Sigmoid colon (tissue), 7 donors: ENCODE data around the gene CSNK1A1. TPM values are rescaled to one million over a fixed set of nuclear protein-coding genes. Genes with fewer than 3 reads are reported as not detected.
"Not testable (repeated sequence)": the region's sequence is repeated elsewhere in the genome, so short reads cannot be mapped to it uniquely, and the experiment has no call there.

Experiments
- DNase-seq: peaks from one replicate; pipeline ENCODE4 v3.0.0-alpha.2; 2019
- H3K27ac ChIP-seq, 4 donors: fragments of 200-600 bp; sonication (generic); one replicate each; pipeline ENCODE4 v1.5.1; 2016 to 2019; ENCODE audit warnings: mild to moderate bottlenecking in 1 of 4
- H3K27me3 ChIP-seq, 3 donors: fragments of 200-600 bp; sonication (generic); one replicate each; pipeline ENCODE4 v1.5.1; 2019; ENCODE audit warnings: mild to moderate bottlenecking in 1 of 3
- H3K36me3 ChIP-seq, 4 donors: fragments of 200-600 bp; sonication (generic); one replicate each; pipeline ENCODE4 v1.5.1; 2016 to 2019
- H3K4me1 ChIP-seq, 4 donors: fragments of 200-600 bp; sonication (generic); one replicate each; pipeline ENCODE4 v1.5.1; 2017 to 2019
- H3K4me3 ChIP-seq, 4 donors: fragments of 200-600 bp; sonication (generic); one replicate each; pipeline ENCODE4 v1.5.1; 2017 to 2019; ENCODE audit warnings: mild to moderate bottlenecking in 2 of 4, moderate library complexity in 1 of 4
- H3K9me3 ChIP-seq, 4 donors: fragments of 200-600 bp in 3 of 4; sonication (generic) in 3 of 4; one replicate each; pipeline versions ENCODE4 v1.5.1 to v1.6.1; 2013 to 2019
- CTCF ChIP-seq, 4 experiments: fragments of 450-650 bp in 3 of 4; fragments of 200-600 bp in 1 of 4; IDR thresholded peaks; one replicate each; pipeline ENCODE4 v1.5.1; 2016 to 2019; ENCODE audit warnings: antibody characterized with exemption in 4 of 4, mild to moderate bottlenecking in 3 of 4, moderate library complexity in 2 of 4
- EP300 ChIP-seq, 4 donors: sonication (generic); formaldehyde crosslinking; IDR thresholded peaks; one replicate each; pipeline ENCODE4 v1.6.1; 2017; ENCODE audit warnings: antibody characterized with exemption in 4 of 4
- POLR2A ChIP-seq, 2 donors: fragments of 450-650 bp; IDR thresholded peaks; one replicate each; pipeline ENCODE4 v1.6.1; 2016; ENCODE audit warnings: antibody characterized with exemption in 2 of 2, mild to moderate bottlenecking in 2 of 2, moderate library complexity in 2 of 2
- POLR2AphosphoS5 ChIP-seq, 4 donors: sonication (generic); formaldehyde crosslinking; IDR thresholded peaks; one replicate each; pipeline ENCODE4 v1.6.1; 2017; ENCODE audit warnings: antibody characterized with exemption in 4 of 4
- WGBS, 2 donors: extraction: QIAGEN DNeasy Blood & Tissue Kit; methylation state at CpG; one replicate each; pipeline ENCODE4 v1.1.7; 2013; 5-methylcytosine and 5-hydroxymethylcytosine counted together
- intact Hi-C: fragments of 100-400 bp; cut with DNase I; formaldehyde crosslinking; loops from one replicate; pipeline ENCODE4 v1.15.1; 2023
- polyA plus RNA-seq, 3 donors: library from polyadenylated mRNA; stranded (reverse); fragments of 200-250 nt; gene quantifications; one replicate each; pipeline ENCODE4 v1.2.3, GENCODE V29; 2013
- total RNA-seq, 4 donors: library from RNA; depleted of rRNA; stranded (reverse); fragments of >200 nt; gene quantifications; one replicate each; pipeline ENCODE4 v1.1.0, GENCODE V29; 2016
- donor health status: healthy with polysubstance abuse.
- donor health status: Bipolar disorder and iron deficiency.
- donor health status: healthy.

CSNK1A1 gene
- total and polyA plus RNA-seq, 7 donors: 85.3 to 298 (median 214) TPM

- no peak for TF ChIP-seq EP300 (IDR thresholded peaks at IDR 0.05)
- TF ChIP-seq CTCF (IDR thresholded peaks at IDR 0.05): no peak
- no peak for TF ChIP-seq POLR2A (IDR thresholded peaks at IDR 0.05)
- TF ChIP-seq POLR2AphosphoS5 (IDR thresholded peaks at IDR 0.05): no peak
- 85 to 88% methylated on average over 4 of the region's 4 CpGs for WGBS, 2 donors
- no peaks in the 10 kb centered on the region for H3K36me3 ChIP-seq
- intact Hi-C loops: no loop called here
- peak overlapping the region; percentile 86 to 98 (median 90) for H3K27ac ChIP-seq
- no peak overlapping the region for H3K4me3 ChIP-seq
- no peaks in the 10 kb centered on the region for H3K27me3 ChIP-seq
- H3K4me1 ChIP-seq: peaks cover 0 to 95% (median 84%) of the 10 kb centered on the region in 4 donors
- H3K9me3 ChIP-seq: no peaks in the 10 kb centered on the region
- DNase-seq: no peak
Observed at GRCh38 chr5:149448431-149448830, 102.8 kb downstream of the CSNK1A1 start.

- intact Hi-C loops: no loop called here
- no peak overlapping the region for H3K4me3 ChIP-seq
- peaks cover 0 to 95% (median 83%) of the 10 kb centered on the region in 4 donors for H3K4me1 ChIP-seq
- 94 to 95% methylated on average over 12 of the region's 12 CpGs for WGBS, 2 donors
- no peaks in the 10 kb centered on the region for H3K27me3 ChIP-seq
- no peak for TF ChIP-seq POLR2A (IDR thresholded peaks at IDR 0.05)
- TF ChIP-seq CTCF (IDR thresholded peaks at IDR 0.05): no peak
- no peak for TF ChIP-seq EP300 (IDR thresholded peaks at IDR 0.05)
- TF ChIP-seq POLR2AphosphoS5 (IDR thresholded peaks at IDR 0.05): no peak
- DNase-seq: no peak
- peak overlapping the region; percentile 86 to 98 (median 90) for H3K27ac ChIP-seq
- H3K9me3 ChIP-seq: no peaks in the 10 kb centered on the region
- H3K36me3 ChIP-seq: no peaks in the 10 kb centered on the region
Observed at GRCh38 chr5:149447373-149448367, 103.6 kb downstream of the CSNK1A1 start.

- peak overlapping the region; percentile 86 to 98 (median 90) for H3K27ac ChIP-seq
- WGBS, 2 donors: 93 to 94% methylated on average over 3 of the region's 3 CpGs
- intact Hi-C loops: loop anchor here (1.0 kb wide), 1 partner anchor 40 kb away; no protein-coding TSS in a partner anchor
- not testable (repeated sequence) for H3K9me3 ChIP-seq, H3K27me3 ChIP-seq, DNase-seq, H3K36me3 ChIP-seq, H3K4me3 ChIP-seq
- H3K4me1 ChIP-seq: peaks cover 2 to 93% (median 81%) of the 10 kb centered on the region in 4 donors
Observed at GRCh38 chr5:149446794-149447193, 104.4 kb downstream of the CSNK1A1 start.

- Histone ChIP-seq H3K27me3 (no peaks in the 10 kb centered on the region), H3K36me3 (no peaks in the 10 kb centered on the region), H3K4me1 (peaks cover 2 to 84% (median 72%) of the 10 kb centered on the region in 4 donors), H3K4me3 (no peak overlapping the region), H3K9me3 (no peaks in the 10 kb centered on the region), H3K27ac (peak overlapping the region; percentile 86 to 98 (median 90))
- TF ChIP-seq CTCF (IDR thresholded peaks at IDR 0.05): peak in 1 of 4 experiments; percentile 7
- TF ChIP-seq EP300 (IDR thresholded peaks at IDR 0.05): peak in 3 of 4 donors; percentile 58 to 94 (median 89)
- TF ChIP-seq POLR2A (IDR thresholded peaks at IDR 0.05): no peak
- peak; percentile 78 to 92 (median 90) for TF ChIP-seq POLR2AphosphoS5 (IDR thresholded peaks at IDR 0.05)
- DNase-seq: peak; percentile 94
- 54 to 58% methylated on average over 9 of the region's 9 CpGs for WGBS, 2 donors
- intact Hi-C loops: loop anchor here (1.0 kb wide), 1 partner anchor 40 kb away; no protein-coding TSS in a partner anchor
Observed at GRCh38 chr5:149445739-149446369, 105.4 kb downstream of the CSNK1A1 start.

GRCh38 chr5:149445343-149445738, 105.9 kb downstream of the CSNK1A1 start:
- Histone ChIP-seq H3K9me3 (no peaks in the 10 kb centered on the region), H3K4me1 (peaks cover 2 to 79% (median 67%) of the 10 kb centered on the region in 4 donors), H3K36me3 (no peaks in the 10 kb centered on the region), H3K4me3 (no peak overlapping the region), H3K27me3 (no peaks in the 10 kb centered on the region), H3K27ac (peak overlapping the region; percentile 86 to 98 (median 90))
- TF ChIP-seq CTCF (IDR thresholded peaks at IDR 0.05) (no peak), POLR2A (IDR thresholded peaks at IDR 0.05) (no peak), POLR2AphosphoS5 (IDR thresholded peaks at IDR 0.05) (no peak), EP300 (IDR thresholded peaks at IDR 0.05) (no peak)
- no peak for DNase-seq
- 77 to 86% methylated on average over 7 of the region's 7 CpGs for WGBS, 2 donors
- intact Hi-C loops: no loop called here

- H3K27me3 ChIP-seq, intact Hi-C loops, DNase-seq, H3K9me3 ChIP-seq, H3K4me3 ChIP-seq, H3K36me3 ChIP-seq: not testable (repeated sequence)
- Histone ChIP-seq H3K27ac (peak overlapping the region; percentile 74 to 98 (median 90)), H3K4me1 (peaks cover 2 to 72% (median 59%) of the 10 kb centered on the region in 4 donors)
- 83 to 89% methylated on average over 4 of the region's 4 CpGs for WGBS, 2 donors
Observed at GRCh38 chr5:149444430-149444829, 106.8 kb downstream of the CSNK1A1 start.
